Fibroblast of skin of right quadriceps (primary cell): Measurements from ENCODE around the gene ZNF506.
"Not testable (repeated sequence)": the region's sequence is repeated elsewhere in the genome, so short reads cannot be mapped to it uniquely, and the experiment has no call there.

Source experiments
- DNase-seq: peaks from one replicate; pipeline ENCODE4 v3.0.0-alpha.2; 2013

Gene ZNF506

DNA sequence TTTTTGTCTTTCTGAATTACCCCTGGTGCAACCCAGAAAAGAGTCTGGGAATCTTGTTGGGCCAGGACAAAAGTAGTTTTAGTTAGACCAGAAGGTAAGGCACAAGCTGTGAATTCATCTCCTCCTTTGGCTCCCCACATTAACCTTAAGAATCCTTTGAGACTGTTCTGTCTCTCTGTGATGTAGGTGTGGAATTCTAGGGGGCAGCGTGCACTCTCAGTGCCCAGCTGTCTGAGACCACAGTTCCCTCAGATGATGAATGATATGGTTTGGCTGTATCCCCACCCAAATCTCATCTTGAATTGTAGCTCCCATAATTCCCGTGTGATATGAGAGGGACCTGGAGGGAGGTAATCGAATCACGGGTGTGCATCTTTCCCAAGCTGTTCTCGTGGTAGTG lies 43.9 kb downstream of the ZNF506 start:
- no peak for DNase-seq

- DNase-seq: peak; percentile 96
Measured at GRCh38 chr19:19776206-19777008, 45.1 kb downstream of the ZNF506 start.

- no peak for DNase-seq
Measured at GRCh38 chr19:19775891-19776205, 45.7 kb downstream of the ZNF506 start.

DNA sequence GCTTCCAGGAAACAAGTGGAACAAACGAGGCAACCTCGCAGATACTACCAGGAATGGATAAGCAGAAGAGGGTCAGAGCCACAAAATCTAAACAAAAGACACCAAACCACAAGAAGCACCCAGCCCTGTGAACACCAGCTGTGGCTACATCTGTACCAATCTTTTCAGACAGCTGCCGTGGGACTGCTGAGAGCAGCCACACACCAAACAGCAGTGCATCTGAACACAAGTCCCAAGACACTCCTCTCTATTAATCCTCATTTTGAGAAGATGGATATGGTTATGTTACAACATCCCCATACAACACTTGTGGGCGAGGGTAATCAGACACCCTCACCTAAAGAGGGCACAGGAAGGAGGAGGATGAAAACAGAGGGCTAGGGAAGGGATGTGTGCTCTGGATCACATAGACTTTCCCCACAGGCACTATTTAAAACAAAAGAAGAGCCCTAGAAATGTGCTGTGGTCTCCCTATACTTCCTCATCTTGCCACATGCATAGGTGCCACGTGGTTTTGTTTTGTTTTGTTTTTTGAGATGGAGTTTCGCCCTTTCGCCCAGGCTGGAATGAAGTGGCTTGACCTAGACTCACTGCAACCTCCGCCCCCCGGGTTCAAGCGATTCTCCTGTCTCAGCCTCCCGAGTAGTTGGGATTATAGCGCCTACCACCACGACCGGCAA lies 47.1 kb downstream of the ZNF506 start:
- DNase-seq: no peak

GRCh38 chr19:19771963-19772362 lies 49.6 kb downstream of the ZNF506 start:
- DNase-seq: not testable (repeated sequence)

DNA sequence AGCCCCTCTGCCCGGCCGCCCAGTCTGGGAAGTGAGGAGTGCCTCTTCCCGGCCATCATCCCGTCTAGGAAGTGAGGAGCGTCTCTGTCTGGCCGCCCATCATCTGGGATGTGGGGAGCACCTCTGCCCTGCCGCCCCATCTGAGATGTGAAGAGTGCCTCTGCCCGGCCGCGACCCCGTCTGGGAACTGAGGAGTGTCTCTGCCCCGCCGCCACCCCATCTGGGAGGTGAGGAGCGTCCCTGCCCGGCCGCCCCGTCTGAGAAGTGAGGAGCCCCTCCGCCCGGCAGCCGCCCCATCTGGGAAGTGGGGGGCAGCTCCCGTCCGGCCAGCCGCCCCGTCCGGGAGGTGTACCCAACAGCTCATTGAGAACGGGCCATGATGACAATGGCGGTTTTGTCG lies 51.6 kb downstream of the ZNF506 start:
- DNase-seq: not testable (repeated sequence)

GRCh38 chr19:19758164-19758563 lies 63.4 kb downstream of the ZNF506 start:
- DNase-seq: no peak

DNA sequence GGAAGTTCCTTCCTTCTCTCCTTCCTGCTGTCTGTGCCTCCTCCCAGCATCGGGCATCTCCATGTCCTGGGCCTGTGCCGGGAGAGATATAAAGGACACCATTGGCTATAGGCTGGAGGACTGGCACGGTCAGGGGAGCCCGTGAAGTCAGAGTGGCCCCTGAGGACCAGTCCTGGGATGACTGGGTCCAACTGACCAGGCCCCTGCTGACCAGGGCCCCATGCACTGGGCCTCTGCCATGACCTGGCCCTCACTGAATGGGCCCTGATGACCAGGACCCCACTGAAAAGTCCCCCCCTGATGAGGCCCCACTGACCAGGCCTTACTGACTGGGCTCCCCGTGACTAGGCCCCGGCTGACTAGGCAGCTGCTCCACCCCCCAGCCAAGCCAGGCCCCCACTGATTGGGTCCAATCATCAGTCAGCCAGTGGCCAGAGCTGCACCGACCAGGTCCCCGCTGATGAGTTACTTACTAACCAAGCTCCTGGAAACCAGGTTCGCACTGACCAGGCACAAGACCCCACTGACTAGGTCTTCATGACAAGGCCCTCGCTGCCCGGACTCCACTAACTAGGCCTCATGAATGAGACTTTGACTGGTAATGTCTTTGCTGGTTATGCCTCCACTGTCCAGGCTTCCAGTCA lies 68.7 kb downstream of the ZNF506 start:
- no peak for DNase-seq

DNA sequence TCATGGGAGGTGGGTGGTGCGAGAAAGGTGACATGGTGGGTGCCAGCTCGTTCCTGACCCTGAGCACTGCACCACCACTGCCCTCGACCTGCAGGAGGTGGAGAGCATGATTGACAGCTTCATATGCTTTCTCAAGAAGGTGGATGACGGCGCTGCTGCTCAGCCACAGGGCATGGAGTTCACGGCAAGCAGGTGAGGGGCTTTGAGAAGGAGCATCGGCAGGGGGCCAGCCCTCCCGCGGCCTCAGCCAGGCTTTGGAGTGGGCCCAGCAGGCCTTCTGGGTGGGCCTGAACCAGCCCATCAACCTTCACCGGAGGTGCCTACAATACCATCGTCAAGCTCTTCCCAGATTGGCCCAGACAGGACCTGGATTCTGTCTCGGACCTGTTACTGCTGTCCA lies 69.7 kb downstream of the ZNF506 start:
- DNase-seq: no peak

DNA sequence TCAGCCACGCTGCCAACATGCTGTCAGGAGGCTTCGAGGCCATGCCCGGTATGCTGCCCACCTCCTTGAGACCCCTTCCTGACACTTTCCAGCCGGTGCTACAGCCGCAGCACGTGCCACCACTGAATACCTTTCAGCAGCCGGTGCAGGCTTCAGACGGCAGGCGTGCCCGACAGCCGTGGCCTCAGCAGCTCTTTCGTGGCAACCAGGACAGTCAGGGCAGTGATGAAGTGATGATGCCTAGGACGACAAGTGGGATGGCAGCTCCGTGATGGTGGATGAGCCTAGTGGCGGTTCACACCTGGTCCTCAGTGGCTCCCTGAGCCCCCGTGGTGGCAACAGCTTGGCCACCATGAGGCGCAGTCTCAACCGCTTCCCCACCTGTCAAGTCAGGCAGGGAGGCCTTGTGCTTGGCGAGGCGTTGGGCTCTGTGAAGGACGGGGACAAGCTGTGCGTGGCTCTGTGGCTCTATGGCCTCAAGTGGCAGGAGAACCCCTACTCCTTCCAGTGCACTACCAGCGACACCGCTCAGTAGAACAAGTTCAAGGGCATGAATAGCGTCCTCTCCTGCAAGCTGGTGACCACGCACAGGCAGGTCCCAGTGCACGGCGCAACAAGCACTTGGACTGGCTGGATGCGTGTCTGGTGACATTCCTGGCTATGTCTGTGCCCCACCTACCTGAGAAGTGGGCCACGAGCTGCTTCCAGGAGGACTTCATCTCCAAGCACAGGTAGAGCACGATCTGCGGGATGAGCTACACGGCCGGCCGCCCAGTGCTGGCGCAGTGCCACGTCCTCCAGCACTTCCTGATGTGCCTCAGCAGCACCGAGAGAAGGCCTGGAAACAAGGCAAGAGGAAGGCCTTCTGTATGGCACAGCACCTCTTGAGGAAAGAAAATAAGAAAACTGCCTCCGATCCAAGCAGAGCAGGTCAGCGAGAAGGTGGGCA lies 70.4 kb downstream of the ZNF506 start:
- DNase-seq: no peak

DNA sequence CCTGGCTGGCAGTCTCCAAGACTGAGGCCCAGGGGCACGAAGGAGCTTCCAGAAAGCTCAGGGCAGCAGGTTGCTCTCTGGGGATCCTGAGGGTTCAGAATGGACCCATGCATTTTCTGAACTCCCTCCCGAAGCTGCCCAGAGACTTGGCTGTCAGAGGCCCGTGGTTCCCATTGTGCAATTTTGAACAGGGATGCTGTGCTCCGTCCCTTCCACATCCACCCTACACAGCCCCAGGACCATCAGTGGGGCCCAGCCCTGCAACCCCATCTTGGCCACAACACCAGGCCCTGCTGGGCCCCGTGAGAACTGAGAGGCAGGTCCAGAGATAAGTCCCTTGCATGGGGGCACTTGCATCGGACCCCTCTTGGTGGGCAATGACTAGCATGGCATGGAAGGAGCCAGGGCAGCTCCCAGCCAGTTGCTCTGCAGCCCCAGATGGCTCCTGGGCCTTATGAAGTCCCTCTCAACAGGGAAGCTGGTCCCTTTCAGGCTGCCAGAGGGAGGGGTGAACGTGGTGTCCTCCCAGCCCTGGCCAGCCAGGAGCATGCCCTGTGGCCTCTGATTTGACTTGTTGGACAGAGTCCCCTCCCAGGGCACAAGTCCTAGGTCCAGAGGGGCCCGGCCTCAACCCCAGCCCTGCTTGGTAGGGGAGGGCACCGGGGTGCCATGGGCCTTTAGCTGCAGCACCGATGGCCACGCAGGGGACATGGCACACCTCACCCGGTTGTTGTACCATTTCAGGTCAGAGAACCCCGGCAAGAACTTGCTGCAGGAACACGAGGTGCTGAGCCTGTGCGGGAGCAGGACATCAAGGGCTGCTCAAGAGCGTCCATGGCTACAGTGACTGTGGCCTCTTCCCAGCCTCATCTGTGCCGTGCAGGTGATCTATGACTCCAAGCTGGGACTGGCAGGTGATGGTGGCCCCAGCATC lies 71.4 kb downstream of the ZNF506 start:
- no peak for DNase-seq

- DNase-seq: no peak
Measured at GRCh38 chr19:19749117-19749907, 72.2 kb downstream of the ZNF506 start.

DNA sequence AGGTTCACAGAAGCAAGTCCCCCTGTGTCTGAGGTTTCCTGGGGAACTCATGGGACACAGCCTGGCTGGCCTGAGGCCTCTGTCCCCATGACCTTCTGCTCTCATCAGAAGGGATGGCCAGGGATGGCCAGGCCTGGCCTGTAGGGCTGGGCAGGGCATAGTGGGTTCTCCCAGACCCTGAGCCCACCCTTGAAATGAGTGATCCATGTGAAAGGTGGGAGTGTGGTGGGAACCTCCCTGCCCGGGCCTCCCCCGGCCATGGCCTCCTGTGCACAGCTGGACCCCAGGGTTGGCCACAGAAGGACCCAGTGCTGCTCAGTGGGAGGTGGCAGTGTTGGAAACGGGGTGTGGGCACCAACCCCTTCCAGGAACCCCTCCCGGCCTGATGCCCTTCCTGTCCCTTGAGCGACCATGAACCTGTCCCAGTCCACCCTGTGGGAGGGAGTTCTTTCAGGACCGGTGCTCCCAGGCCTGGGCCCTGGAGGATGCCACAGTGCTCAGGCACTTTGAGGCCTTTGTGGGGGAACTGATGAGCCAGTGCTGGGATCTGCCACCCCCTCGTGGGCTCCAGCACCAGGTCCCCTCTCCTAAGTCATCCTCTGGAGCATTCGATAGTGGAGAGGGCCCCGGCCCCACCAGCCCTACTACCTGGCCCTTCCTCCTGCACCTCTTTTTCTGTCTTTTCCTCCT lies 73.2 kb downstream of the ZNF506 start:
- DNase-seq: no peak

DNA sequence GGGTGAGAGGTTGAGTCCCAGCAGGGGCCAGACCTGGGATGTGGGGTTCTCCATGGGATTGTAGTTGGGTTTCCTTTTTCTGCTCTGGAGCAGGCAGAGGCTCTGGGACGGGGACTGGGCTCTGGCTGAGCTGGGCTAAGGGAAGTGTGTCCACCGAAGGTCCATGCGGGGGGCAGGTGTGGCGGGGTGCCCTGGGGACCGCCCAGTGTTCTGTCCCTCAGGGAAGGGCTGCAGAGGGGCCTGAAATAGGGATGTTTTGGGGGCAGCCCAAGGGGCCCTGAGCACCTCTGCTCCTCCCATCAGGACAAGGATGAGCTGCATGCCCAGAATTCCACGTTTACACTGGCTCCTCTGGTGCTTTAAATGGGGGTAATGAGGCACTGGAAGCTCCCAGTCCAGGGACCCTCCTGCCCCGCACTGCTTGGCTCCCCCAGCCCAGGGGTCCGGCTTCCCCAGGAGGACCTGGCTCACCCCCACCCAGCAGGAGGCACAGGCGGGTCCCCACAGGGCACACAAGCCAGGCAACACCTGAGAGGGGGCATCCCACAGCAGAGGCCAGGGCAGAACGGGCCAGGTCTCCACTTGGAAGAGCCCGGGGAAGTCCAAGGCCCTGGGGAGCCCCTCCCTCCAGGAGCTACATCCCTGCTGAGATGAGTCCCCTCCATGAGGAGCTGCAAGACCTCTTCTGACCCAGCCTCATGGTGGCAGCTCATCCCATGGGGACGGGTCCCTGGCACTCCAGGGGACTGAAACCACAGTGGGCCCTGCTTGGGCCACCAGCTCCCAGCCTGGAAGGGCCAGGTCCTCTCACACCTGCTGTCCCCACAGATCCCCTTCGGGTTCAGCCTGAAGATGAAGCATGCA lies 74.0 kb downstream of the ZNF506 start:
- DNase-seq: no peak

DNA sequence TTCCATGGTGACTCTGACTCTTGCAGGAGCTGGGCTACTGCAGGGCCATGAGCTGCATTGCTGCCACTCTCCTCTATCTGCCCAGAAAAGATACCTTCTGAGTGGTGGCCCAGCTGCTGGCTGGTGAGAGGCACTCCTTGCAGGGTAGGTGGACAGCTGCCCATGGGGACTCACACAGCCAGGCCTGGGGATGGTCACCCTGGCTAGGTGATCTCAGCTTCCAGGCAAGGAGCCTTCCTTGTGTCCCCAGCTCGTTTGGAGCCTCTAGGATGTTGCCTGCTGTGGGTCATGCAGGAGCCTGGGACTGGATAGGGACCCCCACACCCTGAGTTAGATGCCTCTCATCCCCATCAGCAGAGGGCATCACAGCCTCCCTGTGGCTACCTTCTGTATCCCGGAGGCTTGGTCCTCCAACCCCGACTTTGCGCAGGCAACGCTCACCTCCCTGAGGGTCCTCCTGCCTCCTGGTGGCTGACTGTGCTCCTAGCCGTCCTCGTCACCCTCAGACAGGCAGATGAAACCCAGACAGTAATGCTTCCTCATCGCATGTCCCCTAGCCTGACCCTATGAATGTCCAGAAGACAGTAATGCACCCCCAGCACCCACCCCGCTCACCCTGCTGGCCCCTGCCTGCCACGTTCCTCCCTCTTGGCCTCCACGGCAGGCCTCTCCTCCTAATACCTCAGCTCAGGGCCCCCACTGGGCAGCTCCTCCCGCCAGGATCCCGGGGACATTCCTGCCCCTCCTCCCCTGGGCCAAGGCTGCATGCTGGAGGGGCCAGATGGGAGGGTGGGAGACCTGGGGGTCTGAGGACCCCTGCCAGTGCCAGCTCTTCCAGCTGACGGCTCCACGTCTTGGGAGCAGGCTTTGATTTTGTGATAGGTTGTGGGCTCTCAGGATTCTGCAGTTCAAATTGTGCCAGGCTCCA lies 75.0 kb downstream of the ZNF506 start:
- DNase-seq: no peak

DNA sequence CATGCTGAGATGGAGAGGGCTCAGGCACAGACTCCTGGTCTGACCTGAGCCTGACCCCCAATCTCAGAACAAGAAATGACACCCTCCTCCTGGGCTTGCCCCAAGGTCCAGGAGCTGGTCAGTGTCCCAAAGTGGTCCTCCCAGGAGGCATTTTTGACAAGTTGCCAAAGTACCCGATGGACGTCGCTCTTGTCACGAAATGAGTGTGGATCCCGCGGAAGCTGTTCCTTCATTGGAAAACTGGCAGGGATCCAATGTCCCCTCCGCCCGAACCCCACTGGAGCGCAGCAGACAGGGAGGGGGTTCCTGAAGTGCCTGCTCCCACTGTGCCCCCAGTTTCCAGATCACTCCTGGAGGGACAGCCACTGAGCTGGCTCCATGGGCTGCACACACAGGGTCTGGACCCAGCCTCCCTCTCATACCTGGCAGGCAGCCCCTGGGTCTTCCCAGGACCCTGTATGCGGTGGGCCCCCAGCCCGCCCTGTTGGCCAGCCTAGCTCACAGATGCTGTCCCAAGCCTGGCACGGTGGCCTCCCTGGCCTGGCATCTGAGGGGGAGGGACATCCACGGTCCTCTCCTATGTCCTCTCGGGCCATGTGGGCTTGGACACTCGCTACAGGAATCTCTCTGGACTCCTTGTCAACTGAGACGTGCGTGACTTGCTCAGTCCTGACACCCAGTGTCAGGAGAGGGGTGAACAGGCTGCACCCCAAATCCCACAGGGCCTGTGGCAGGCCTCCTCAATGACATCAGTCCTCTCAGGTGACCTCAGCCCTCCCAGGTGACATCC lies 75.9 kb downstream of the ZNF506 start:
- DNase-seq: no peak

DNA sequence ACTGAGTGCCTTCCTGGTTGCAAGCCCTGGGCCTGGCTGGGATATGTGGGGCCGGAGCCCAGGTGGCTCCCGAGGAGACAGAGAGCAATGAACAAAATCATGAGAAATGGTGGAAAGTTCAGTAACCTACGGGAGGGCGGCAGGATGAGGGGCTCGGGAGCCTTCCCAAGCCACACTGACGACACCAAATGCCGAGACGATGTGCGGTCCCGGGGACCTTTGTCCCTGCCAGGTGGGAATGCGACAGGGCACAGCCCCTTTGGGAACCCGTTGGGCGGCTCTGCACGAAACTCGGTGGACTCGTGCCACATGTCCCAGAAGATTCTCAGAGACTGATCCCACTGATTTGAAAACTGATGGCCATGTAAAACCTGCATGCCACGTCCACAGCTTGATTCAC lies 76.9 kb downstream of the ZNF506 start:
- DNase-seq: no peak
